Liver (tissue), 9 donors: Measurements from ENCODE around the gene TWIST1. TPM values are rescaled to one million over a fixed set of nuclear protein-coding genes. Genes with fewer than 3 reads are reported as not detected.

ENCODE experiments used
- DNase-seq: peaks from one replicate; pipeline ENCODE4 v3.0.0-alpha.2; 2017; ENCODE audit warnings: low spot score
- H3K27ac ChIP-seq, 2 donors: one replicate each; pipeline ENCODE4 v1.7.0; 2013; ENCODE audit warnings: inconsistent platforms in 2 of 2, low read length in 2 of 2, control low read depth in 1 of 2, low read depth in 1 of 2, mild to moderate bottlenecking in 1 of 2
- H3K27me3 ChIP-seq, 4 donors: one replicate each; pipeline versions ENCODE4 v1.6.1 to v1.7.0; 2013; ENCODE audit warnings: low read length in 3 of 4, inconsistent platforms in 1 of 4, mild to moderate bottlenecking in 1 of 4, moderate library complexity in 1 of 4; ENCODE audit not compliant: control insufficient read depth in 4 of 4, insufficient read depth in 4 of 4
- H3K36me3 ChIP-seq, 4 donors: one replicate each; pipeline versions ENCODE4 v1.6.1 to v1.7.0; 2013; ENCODE audit warnings: low read length in 3 of 4, mild to moderate bottlenecking in 3 of 4, low read depth in 1 of 4, moderate library complexity in 1 of 4; ENCODE audit not compliant: control insufficient read depth in 4 of 4, insufficient read depth in 3 of 4
- H3K4me1 ChIP-seq, 4 donors: one replicate each; pipeline versions ENCODE4 v1.6.1 to v1.7.0; 2013; ENCODE audit warnings: low read length in 3 of 4, mild to moderate bottlenecking in 3 of 4, moderate library complexity in 1 of 4; ENCODE audit not compliant: control insufficient read depth in 4 of 4, insufficient read depth in 4 of 4
- H3K4me3 ChIP-seq, 3 donors: one replicate each; pipeline versions ENCODE4 v1.6.1 to v1.7.0; 2013; ENCODE audit warnings: low read length in 3 of 3, control low read depth in 1 of 3, low read depth in 1 of 3, mild to moderate bottlenecking in 1 of 3
- H3K9ac ChIP-seq, 2 donors: one replicate each; pipeline ENCODE4 v1.7.0; 2013; ENCODE audit warnings: low read length in 2 of 2, mild to moderate bottlenecking in 2 of 2, moderate library complexity in 2 of 2, control low read depth in 1 of 2, low read depth in 1 of 2
- H3K9me3 ChIP-seq, 4 donors: one replicate each; pipeline versions ENCODE4 v1.6.1 to v1.7.0; 2013; ENCODE audit warnings: low read length in 3 of 4; ENCODE audit not compliant: control insufficient read depth in 4 of 4
- EGR1 ChIP-seq, 2 donors: IDR thresholded peaks; 2 replicates each; pipeline ENCODE4 v1.6.1; 2016 to 2018; ENCODE audit warnings: antibody characterized with exemption in 2 of 2, low read depth in 2 of 2
- FOXA2 ChIP-seq: IDR thresholded peaks from 2 replicates; pipeline ENCODE4 v1.6.1; 2016; ENCODE audit warnings: antibody characterized with exemption
- HNF4A ChIP-seq, 2 donors: conservative IDR thresholded peaks; 2 replicates each; pipeline ENCODE4 v1.6.1; 2016; ENCODE audit warnings: antibody characterized with exemption in 2 of 2, mild to moderate bottlenecking in 2 of 2
- HNF4G ChIP-seq: IDR thresholded peaks from 2 replicates; pipeline ENCODE4 v1.6.1; 2016; ENCODE audit warnings: antibody characterized with exemption
- JUND ChIP-seq, 2 donors: IDR thresholded peaks; 2 replicates each; pipeline ENCODE4 v1.6.1; 2016; ENCODE audit warnings: antibody characterized with exemption in 2 of 2
- MAX ChIP-seq: IDR thresholded peaks from 2 replicates; pipeline ENCODE4 v1.6.1; 2016; ENCODE audit warnings: antibody characterized with exemption
- NR2F2 ChIP-seq: IDR thresholded peaks from 2 replicates; pipeline ENCODE4 v1.6.1; 2016; ENCODE audit warnings: antibody characterized with exemption
- REST ChIP-seq: IDR thresholded peaks from 2 replicates; pipeline ENCODE4 v1.6.1; 2016; ENCODE audit warnings: antibody characterized with exemption, mild to moderate bottlenecking
- RXRA ChIP-seq, 2 donors: IDR thresholded peaks; 2 replicates each; pipeline ENCODE4 v1.6.1; 2017 to 2018; ENCODE audit warnings: antibody characterized with exemption in 2 of 2, mild to moderate bottlenecking in 1 of 2
- TAF1 ChIP-seq: conservative IDR thresholded peaks from 2 replicates; pipeline ENCODE4 v1.6.1; 2016; ENCODE audit warnings: antibody characterized with exemption, mild to moderate bottlenecking
- YY1 ChIP-seq: IDR thresholded peaks from 2 replicates; pipeline ENCODE4 v1.6.1; 2016; ENCODE audit warnings: antibody characterized with exemption, mild to moderate bottlenecking
- WGBS: extraction: QIAGEN DNeasy Blood & Tissue Kit; methylation state at CpG from one replicate; pipeline ENCODE4 v1.1.7; 2013; 5-methylcytosine and 5-hydroxymethylcytosine counted together
- polyA plus RNA-seq, 2 donors: library from polyadenylated mRNA; stranded (reverse) in 1 of 2; unstranded in 1 of 2; fragments of 200-250 nt in 1 of 2; fragments of >200 nt in 1 of 2; fragmentation: Nextera tagmentation in 1 of 2; extraction: Ambion mirVana in 1 of 2; gene quantifications; one replicate each; pipeline versions ENCODE4 v1.2.1 to v1.2.3, GENCODE V29; 2013 to 2015
- total RNA-seq, 2 donors: library from RNA; depleted of rRNA; stranded (reverse); fragments of >200 nt; gene quantifications; one replicate each; pipeline ENCODE4 v1.2.3, GENCODE V29; 2014
- donor health status: healthy.
- donor health status: healthy.
- donor health status: healthy.
- donor health status: healthy.
- donor health status: healthy.

TWIST1 gene
- total and polyA plus RNA-seq, 4 donors = 0.15 to 0.19 (median 0.17) TPM; not detected in 1

- Histone ChIP-seq H3K27ac (no peak overlapping the region), H3K36me3 (no peaks in the 10 kb centered on the region), H3K9me3 (no peaks in the 10 kb centered on the region), H3K4me1 (peaks cover 0 to 18% (median 10%) of the 10 kb centered on the region in 4 donors), H3K4me3 (no peak overlapping the region), H3K27me3 (peaks cover 0 to 13% (median 8%) of the 10 kb centered on the region in 4 donors), H3K9ac (no peak overlapping the region)
- 8% methylated on average over 28 of the region's 28 CpGs for WGBS
- TF ChIP-seq HNF4G = no peak
- no peak for TF ChIP-seq HNF4A (conservative IDR thresholded peaks at IDR 0.05)
- TF ChIP-seq FOXA2 = no peak
- no peak for DNase-seq
Measured at GRCh38 chr7:19118636-19119371, 1.4 kb upstream of the TWIST1 start.

GRCh38 chr7:19117870-19118608, 603 bp upstream of the TWIST1 start:
- WGBS = 4% methylated on average over 51 of the region's 51 CpGs
- Histone ChIP-seq H3K27ac (no peak overlapping the region), H3K36me3 (no peaks in the 10 kb centered on the region), H3K9me3 (no peaks in the 10 kb centered on the region), H3K4me3 (peak overlapping the region in 1 of 3 donors; percentile 61), H3K9ac (no peak overlapping the region), H3K27me3 (peaks cover 0 to 13% (median 10%) of the 10 kb centered on the region in 4 donors), H3K4me1 (peaks cover 0 to 18% (median 10%) of the 10 kb centered on the region in 4 donors)
- DNase-seq = no peak
- TF ChIP-seq TAF1 (no peak), REST (no peak), HNF4G (no peak), YY1 (no peak), MAX (no peak), EGR1 (IDR thresholded peaks at IDR 0.05; ENCODE audit: low read depth in 2 of 2) (no peak), RXRA (IDR thresholded peaks at IDR 0.05) (no peak), JUND (IDR thresholded peaks at IDR 0.05) (no peak), NR2F2 (no peak), HNF4A (conservative IDR thresholded peaks at IDR 0.05) (no peak)
